Measurements from ENCODE around the gene FIBCD1. TPM values are rescaled to one million over a fixed set of nuclear protein-coding genes. Genes with fewer than 3 reads are reported as not detected.

FIBCD1 gene
- total and polyA plus RNA-seq, 7 donors: 0.01 TPM; not detected in 6

- ATAC-seq: no peak
- TF ChIP-seq, protein P1, sequence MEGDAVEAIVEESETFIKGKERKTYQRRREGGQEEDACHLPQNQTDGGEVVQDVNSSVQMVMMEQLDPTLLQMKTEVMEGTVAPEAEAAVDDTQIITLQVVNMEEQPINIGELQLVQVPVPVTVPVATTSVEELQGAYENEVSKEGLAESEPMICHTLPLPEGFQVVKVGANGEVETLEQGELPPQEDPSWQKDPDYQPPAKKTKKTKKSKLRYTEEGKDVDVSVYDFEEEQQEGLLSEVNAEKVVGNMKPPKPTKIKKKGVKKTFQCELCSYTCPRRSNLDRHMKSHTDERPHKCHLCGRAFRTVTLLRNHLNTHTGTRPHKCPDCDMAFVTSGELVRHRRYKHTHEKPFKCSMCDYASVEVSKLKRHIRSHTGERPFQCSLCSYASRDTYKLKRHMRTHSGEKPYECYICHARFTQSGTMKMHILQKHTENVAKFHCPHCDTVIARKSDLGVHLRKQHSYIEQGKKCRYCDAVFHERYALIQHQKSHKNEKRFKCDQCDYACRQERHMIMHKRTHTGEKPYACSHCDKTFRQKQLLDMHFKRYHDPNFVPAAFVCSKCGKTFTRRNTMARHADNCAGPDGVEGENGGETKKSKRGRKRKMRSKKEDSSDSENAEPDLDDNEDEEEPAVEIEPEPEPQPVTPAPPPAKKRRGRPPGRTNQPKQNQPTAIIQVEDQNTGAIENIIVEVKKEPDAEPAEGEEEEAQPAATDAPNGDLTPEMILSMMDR (IDR thresholded peaks at IDR 0.05): no peak
- Histone ChIP-seq H3K36me3 (ENCODE audit: insufficient read depth in 1 of 2, low read depth in 1 of 2) (peaks cover 7 to 41% of the 10 kb centered on the region in 2 donors), H3K4me1 (peaks cover 17% of the 10 kb centered on the region), H3K27me3 (ENCODE audit: insufficient read depth in 3 of 3, low read length in 2 of 3) (no peaks in the 10 kb centered on the region), H3K4me3 (no peak overlapping the region), H3K27ac (no peak overlapping the region), H3K9me3 (no peaks in the 10 kb centered on the region)
- DNase-seq: no peak
- intact Hi-C loops (cut with DNase I): no loop called here
- 80 to 82% (median 81%) methylated on average over 8 of the region's 8 CpGs for WGBS, 3 donors
Measured at GRCh38 chr9:130856474-130856873, 82.6 kb downstream of the FIBCD1 start.

- no peak for ATAC-seq
- H3K9me3 ChIP-seq: no peaks in the 10 kb centered on the region
- 91 to 95% (median 92%) methylated on average over 9 of the region's 9 CpGs for WGBS, 3 donors
- TF ChIP-seq, protein P1 (IDR thresholded peaks at IDR 0.05): no peak
- no peak overlapping the region for H3K27ac ChIP-seq
- intact Hi-C loops (cut with DNase I): no loop called here
- H3K4me1 ChIP-seq: peaks cover 2% of the 10 kb centered on the region
- no peaks in the 10 kb centered on the region for H3K27me3 ChIP-seq (ENCODE audit: insufficient read depth in 3 of 3, low read length in 2 of 3)
- H3K36me3 ChIP-seq (ENCODE audit: insufficient read depth in 1 of 2, low read depth in 1 of 2): peaks cover 7 to 38% of the 10 kb centered on the region in 2 donors
- DNase-seq: no peak
- no peak overlapping the region for H3K4me3 ChIP-seq
Measured at GRCh38 chr9:130854835-130855234, 84.2 kb downstream of the FIBCD1 start.

- no peaks in the 10 kb centered on the region for H3K9me3 ChIP-seq
- TF ChIP-seq, protein P1 (IDR thresholded peaks at IDR 0.05): no peak
- H3K36me3 ChIP-seq (ENCODE audit: insufficient read depth in 1 of 2, low read depth in 1 of 2): peaks cover 7 to 36% of the 10 kb centered on the region in 2 donors
- intact Hi-C loops (cut with DNase I): no loop called here
- H3K27ac ChIP-seq: no peak overlapping the region
- H3K27me3 ChIP-seq (ENCODE audit: insufficient read depth in 3 of 3, low read length in 2 of 3): no peaks in the 10 kb centered on the region
- H3K4me1 ChIP-seq: peaks cover 7% of the 10 kb centered on the region
- 81 to 87% (median 81%) methylated on average over 8 of the region's 8 CpGs for WGBS, 3 donors
- H3K4me3 ChIP-seq: no peak overlapping the region
- no peak for DNase-seq
- no peak for ATAC-seq
Measured at GRCh38 chr9:130854092-130854491, 85.0 kb downstream of the FIBCD1 start.

DNA sequence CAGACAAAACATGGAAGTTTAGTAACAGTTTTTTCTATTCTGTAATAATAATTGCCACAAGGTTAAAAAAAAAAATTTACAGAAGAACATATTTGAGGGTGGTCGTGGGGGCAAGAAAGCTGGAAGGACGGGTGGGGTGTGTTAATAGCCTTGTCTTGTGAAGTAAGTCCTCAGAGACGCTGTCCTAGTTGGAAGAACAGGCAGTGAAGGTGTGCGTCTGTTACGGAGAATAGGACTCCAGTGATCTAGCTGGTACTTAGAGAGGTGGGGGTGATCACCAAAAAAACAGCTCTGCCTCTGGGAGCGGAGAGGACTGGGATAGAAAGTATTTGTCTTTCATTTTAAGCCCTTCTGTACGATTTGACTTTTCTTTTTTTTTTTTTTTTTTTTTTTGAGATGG, 86.2 kb downstream of the FIBCD1 start:
- ATAC-seq (no peak), DNase-seq (no peak)
- no peak overlapping the region for H3K4me3 ChIP-seq
- intact Hi-C loops (cut with DNase I): no loop called here
- no peaks in the 10 kb centered on the region for H3K9me3 ChIP-seq
- H3K27me3 ChIP-seq (ENCODE audit: insufficient read depth in 3 of 3, low read length in 2 of 3): no peaks in the 10 kb centered on the region
- WGBS, 3 donors: 84 to 86% (median 85%) methylated on average over 7 of the region's 7 CpGs
- no peak overlapping the region for H3K27ac ChIP-seq
- peaks cover 14% of the 10 kb centered on the region for H3K4me1 ChIP-seq
- TF ChIP-seq, protein P1 (IDR thresholded peaks at IDR 0.05): no peak
- peaks cover 7 to 36% of the 10 kb centered on the region in 2 donors for H3K36me3 ChIP-seq (ENCODE audit: insufficient read depth in 1 of 2, low read depth in 1 of 2)

Other genes starting within 250 kb of the FIBCD1 start
- gene EXOSC2, start 245.5 kb downstream of the FIBCD1 start, total RNA-seq: 10 to 100 TPM; 14.4 to 19.7 (median 16.1) TPM
- 10 to 100 TPM; 11.8 to 25.0 (median 15.5) TPM for gene EXOSC2, start 245.5 kb downstream of the FIBCD1 start, polyA plus RNA-seq
- 10 to 100 TPM; 30.6 to 41.0 (median 34.5) TPM for gene ABL1, start 104.0 kb downstream of the FIBCD1 start, total RNA-seq
- 10 to 100 TPM; 15.5 to 31.2 (median 26.4) TPM for gene ABL1, start 104.0 kb downstream of the FIBCD1 start, polyA plus RNA-seq
- not detected for gene QRFP, start 42.4 kb downstream of the FIBCD1 start, total RNA-seq
- under 1 TPM in 2 of 3 donors, not detected in 1; 0.01 to 0.03 TPM for gene QRFP, start 42.4 kb downstream of the FIBCD1 start, polyA plus RNA-seq
- under 1 TPM in 3 of 4 donors, not detected in 1; 0.21 to 0.66 (median 0.24) TPM for gene LAMC3, start 69.9 kb upstream of the FIBCD1 start, total RNA-seq
- under 1 TPM; 0.17 to 0.96 (median 0.21) TPM for gene LAMC3, start 69.9 kb upstream of the FIBCD1 start, polyA plus RNA-seq
- 10 to 100 TPM in 3 of 4 donors, 1 to 10 TPM in 1; 3.7 to 12.2 (median 11.7) TPM for gene AIF1L, start 157.3 kb upstream of the FIBCD1 start, total RNA-seq
- gene AIF1L, start 157.3 kb upstream of the FIBCD1 start, polyA plus RNA-seq: 10 to 100 TPM in 2 of 3 donors, 1 to 10 TPM in 1; 6.3 to 11.0 (median 10.2) TPM
- gene NUP214, start 186.3 kb upstream of the FIBCD1 start, total RNA-seq: 10 to 100 TPM; 20.1 to 28.1 (median 23.4) TPM
- gene NUP214, start 186.3 kb upstream of the FIBCD1 start, polyA plus RNA-seq: 10 to 100 TPM; 11.8 to 14.2 (median 14.1) TPM